Measurements from ENCODE around the gene DLG3.

Gene DLG3

GRCh38 chrX:70527053-70527452, 82.4 kb downstream of the DLG3 start:
- no peak for DNase-seq

- DNase-seq = no peak
These were observed 83.1 kb downstream of the DLG3 start for GRCh38 chrX:70527610-70528345.

- DNase-seq = no peak
These were observed 90.6 kb downstream of the DLG3 start for GRCh38 chrX:70535198-70535597.

DNA sequence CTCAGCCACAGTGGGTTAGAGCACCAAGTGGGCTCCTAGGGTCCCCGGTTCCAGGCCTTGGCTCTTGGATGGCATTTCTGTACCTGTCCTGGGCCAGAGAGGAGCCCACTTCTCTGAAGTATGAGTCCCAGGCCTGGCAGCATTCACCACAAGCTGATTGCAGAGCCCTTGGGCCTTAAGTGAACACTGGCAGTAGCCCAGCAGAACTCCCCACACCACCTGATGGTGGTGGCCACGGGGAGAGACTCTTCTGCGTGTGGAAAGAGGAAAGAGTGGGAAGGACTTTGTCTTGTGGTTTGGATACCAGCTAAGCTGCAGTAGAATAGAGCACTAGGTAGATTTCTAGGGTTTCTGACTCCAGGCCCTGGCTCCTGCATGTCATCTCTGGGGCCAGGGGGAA, 104.8 kb downstream of the DLG3 start:
- DNase-seq = no peak

- DNase-seq = no peak
These were observed 107.6 kb downstream of the DLG3 start for GRCh38 chrX:70552130-70552704.

GRCh38 chrX:70553516-70553915, 108.9 kb downstream of the DLG3 start:
- DNase-seq = no peak

- DNase-seq = no peak
These were observed 109.4 kb downstream of the DLG3 start for GRCh38 chrX:70554081-70554480.

DNA sequence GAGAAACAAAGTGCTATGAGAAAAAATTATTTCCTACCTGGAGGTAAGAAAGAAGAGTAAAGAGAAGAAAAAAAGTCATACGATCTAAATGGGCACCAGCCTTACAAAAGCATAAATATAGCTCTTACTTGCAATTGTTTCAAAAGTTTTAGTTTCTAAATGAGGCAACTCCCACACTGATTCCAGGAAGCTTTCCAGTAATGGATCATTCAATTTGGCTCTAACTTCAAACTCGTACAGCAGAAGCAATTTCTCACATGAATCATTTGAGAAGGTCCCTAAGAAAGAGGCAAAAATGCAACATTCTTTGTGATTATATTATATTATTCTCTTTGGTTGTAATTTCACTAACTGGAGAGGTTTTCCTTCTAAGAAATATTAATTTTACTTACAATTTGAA, 109.9 kb downstream of the DLG3 start:
- DNase-seq = no peak

DNA sequence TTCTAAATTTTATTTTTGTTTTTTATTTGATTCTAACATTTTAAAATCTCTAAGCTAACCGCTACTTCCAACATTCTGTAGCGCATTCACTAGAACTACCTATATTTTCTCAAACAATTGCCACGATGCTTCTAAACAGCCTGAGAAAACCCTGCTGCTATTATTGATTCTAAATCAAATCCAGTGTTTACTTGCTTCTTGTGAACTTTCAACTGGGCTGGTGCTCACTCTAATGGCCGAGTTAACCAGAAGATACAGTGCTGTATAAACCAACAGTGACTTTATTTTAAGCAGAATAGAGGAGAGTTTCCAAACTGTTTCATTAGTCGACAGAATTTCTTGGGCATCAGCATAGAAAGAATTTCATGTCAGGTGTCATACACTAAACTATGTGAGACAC, 110.3 kb downstream of the DLG3 start:
- DNase-seq = no peak
